ENCODE data around the gene KIF1B. TPM values are rescaled to one million over a fixed set of nuclear protein-coding genes. Genes with fewer than 3 reads are reported as not detected.

Gene KIF1B
- total RNA-seq, 1 donor from 2014 or later = 35.5 TPM

GRCh38 chr1:10187026-10187334 is 23.4 kb upstream of the KIF1B start:
- no peak for TF ChIP-seq CTCF (IDR thresholded peaks at IDR 0.05)
- Histone ChIP-seq H3K27me3 (no peaks in the 10 kb centered on the region), H3K27ac (no peak overlapping the region), H3K9me3 (no peaks in the 10 kb centered on the region), H3K36me3 (no peaks in the 10 kb centered on the region), H3K4me3 (no peak overlapping the region), H3K4me1 (no peaks in the 10 kb centered on the region)
- DNase-seq = no peak
- ATAC-seq = no peak
- intact Hi-C loops (cut with DNase I) = no loop called here

DNA sequence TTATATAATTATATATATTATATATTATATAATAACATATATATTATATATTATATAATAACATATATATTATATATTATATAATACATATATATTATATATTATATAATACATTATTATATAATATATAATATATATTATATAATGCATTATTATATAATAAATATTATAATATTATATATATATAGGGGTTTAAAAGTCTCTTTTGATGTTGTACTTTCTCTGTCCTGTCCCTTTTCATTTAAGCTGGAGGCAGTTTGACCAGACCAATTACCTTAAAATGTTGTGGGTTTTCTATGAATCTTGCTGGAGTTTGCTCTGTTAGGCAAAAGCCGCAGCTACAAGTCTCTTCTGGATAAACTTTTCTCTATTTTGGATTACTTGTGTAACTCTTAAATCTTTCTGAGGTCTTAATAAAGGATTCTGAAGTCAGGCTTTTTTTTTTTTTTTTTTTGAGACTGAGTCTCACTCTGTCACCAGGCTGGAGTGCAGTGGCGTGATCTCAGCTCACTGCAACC is 22.2 kb upstream of the KIF1B start:
- no peak for ATAC-seq
- intact Hi-C loops (cut with DNase I) = no loop called here
- Histone ChIP-seq H3K27ac (no peak overlapping the region), H3K36me3 (no peaks in the 10 kb centered on the region), H3K9me3 (no peaks in the 10 kb centered on the region), H3K4me3 (no peak overlapping the region), H3K27me3 (no peaks in the 10 kb centered on the region), H3K4me1 (no peaks in the 10 kb centered on the region)
- no peak for TF ChIP-seq CTCF (IDR thresholded peaks at IDR 0.05)
- DNase-seq = no peak

GRCh38 chr1:10189659-10190058 is 20.7 kb upstream of the KIF1B start:
- H3K4me3 ChIP-seq = no peak overlapping the region
- no peak overlapping the region for H3K27ac ChIP-seq
- no peaks in the 10 kb centered on the region for H3K4me1 ChIP-seq
- no peaks in the 10 kb centered on the region for H3K36me3 ChIP-seq
- ATAC-seq = peak; percentile 12
- H3K27me3 ChIP-seq = no peaks in the 10 kb centered on the region
- no peak for TF ChIP-seq CTCF (IDR thresholded peaks at IDR 0.05)
- H3K9me3 ChIP-seq = no peaks in the 10 kb centered on the region
- intact Hi-C loops (cut with DNase I) = no loop called here
- DNase-seq = no peak

DNA sequence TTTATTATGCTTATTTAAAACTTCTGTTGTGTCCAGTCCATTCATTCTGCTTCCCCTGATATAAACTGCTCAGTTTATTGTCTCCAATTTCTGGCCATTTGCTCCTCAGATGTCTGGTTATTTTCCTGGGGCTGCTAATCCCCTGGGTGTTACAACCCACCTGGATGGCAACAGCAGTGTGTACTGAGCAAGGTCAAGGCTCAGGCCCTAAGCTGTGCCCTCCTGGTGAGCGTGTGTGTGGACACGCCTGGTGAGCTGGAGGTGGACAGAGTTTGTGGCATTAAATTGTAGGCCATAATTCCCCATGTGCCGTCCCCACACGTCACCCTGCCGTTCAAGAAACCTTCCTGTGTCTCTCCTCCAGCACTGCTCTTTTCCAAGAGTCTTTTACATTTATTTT is 18.1 kb upstream of the KIF1B start:
- intact Hi-C loops (cut with DNase I) = no loop called here
- H3K9me3 ChIP-seq = no peaks in the 10 kb centered on the region
- no peaks in the 10 kb centered on the region for H3K27me3 ChIP-seq
- H3K36me3 ChIP-seq = no peaks in the 10 kb centered on the region
- no peak overlapping the region for H3K4me3 ChIP-seq
- H3K4me1 ChIP-seq = no peaks in the 10 kb centered on the region
- DNase-seq = no peak
- H3K27ac ChIP-seq = no peak overlapping the region
- TF ChIP-seq CTCF (IDR thresholded peaks at IDR 0.05) = no peak
- ATAC-seq = no peak

DNA sequence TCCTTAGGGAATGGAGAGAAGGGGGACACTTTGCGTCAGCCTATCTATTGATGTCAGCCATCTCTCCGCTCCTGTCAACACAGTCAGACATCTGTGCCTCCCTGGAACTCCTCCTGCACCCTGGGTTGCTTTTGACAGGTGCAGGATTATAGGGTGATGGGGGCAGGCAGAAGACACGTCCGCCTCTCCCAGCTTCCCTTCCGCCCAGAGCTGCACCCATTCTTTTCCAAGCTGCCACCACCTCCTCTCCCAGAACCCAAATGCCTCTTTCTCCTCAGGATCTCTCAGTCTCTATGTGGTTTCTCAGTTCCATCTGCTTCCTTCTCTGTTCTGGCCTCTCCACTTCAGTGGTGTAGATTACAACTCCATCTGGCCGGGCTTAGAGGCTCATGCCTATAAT is 17.1 kb upstream of the KIF1B start:
- ATAC-seq (no peak), DNase-seq (no peak)
- Histone ChIP-seq H3K4me3 (no peak overlapping the region), H3K36me3 (no peaks in the 10 kb centered on the region), H3K4me1 (no peaks in the 10 kb centered on the region), H3K27me3 (no peaks in the 10 kb centered on the region), H3K9me3 (no peaks in the 10 kb centered on the region), H3K27ac (no peak overlapping the region)
- intact Hi-C loops (cut with DNase I) = no loop called here
- no peak for TF ChIP-seq CTCF (IDR thresholded peaks at IDR 0.05)

GRCh38 chr1:10195570-10195969 is 14.8 kb upstream of the KIF1B start:
- intact Hi-C loops (cut with DNase I) = no loop called here
- DNase-seq = no peak

More at GRCh38 chr1:10195570-10195969, 14.8 kb upstream of the KIF1B start:
- no peak overlapping the region for H3K27ac ChIP-seq
- ATAC-seq = no peak
- no peaks in the 10 kb centered on the region for H3K9me3 ChIP-seq
- no peaks in the 10 kb centered on the region for H3K36me3 ChIP-seq
- H3K27me3 ChIP-seq = no peaks in the 10 kb centered on the region
- H3K4me3 ChIP-seq = no peak overlapping the region
- no peak for TF ChIP-seq CTCF (IDR thresholded peaks at IDR 0.05)
- no peaks in the 10 kb centered on the region for H3K4me1 ChIP-seq
